ENCODE results near the gene C3AR1.
A peak's percentile ranks its signal among the peaks of the same experiment; 100 is the strongest.
"Not testable (repeated sequence)": the region's sequence is repeated elsewhere in the genome, so short reads cannot be mapped to it uniquely, and the experiment has no call there.

C3AR1 gene

DNA sequence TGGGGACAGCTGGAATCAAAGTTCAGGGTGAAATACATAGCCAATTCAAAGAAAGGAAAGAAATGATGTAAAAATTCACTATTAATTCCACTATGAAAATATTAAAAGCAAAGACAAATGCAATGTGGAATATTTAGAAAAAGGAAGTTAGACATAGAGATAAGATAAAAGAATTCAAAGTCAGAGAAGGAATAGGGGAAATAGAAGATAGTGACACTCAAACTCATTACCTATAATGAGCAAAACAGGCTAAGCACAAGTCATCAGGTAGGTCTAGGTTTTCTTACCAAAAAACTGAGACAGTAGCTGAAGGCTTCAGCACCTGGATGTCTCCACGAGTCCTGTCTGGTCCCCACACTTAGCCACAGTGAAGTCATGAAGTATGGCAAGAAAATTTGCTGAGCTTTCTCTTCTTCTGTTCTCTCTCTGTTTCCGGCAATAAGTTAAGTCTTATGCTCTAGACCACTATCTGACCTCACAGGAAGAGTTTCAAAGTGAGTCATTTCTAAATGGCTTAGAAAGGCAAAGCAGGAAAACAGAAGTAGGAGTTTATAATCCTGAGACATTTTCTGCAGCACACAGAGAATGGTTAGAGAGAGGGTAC, at the start of gene C3AR1:
TSS of gene C3AR1 (minus strand) at position 369 of the 604 bp plus-strand sequence. CDS start 6,174 bp downstream, outside the sequence.
- no peak within 1 kb of the TSS for H3K4me3 Mint-ChIP-seq
- peaks cover 5 to 16% of the 10 kb centered on the region in 2 donors for H3K4me1 Mint-ChIP-seq
- DNase-seq (no peak), ATAC-seq (replicated peaks) (peak; percentile 77 to 86)
- H3K27me3 Mint-ChIP-seq: no peaks in the 10 kb centered on the region
- H3K27ac Mint-ChIP-seq: no peak within 1 kb of the TSS
- no peaks in the 10 kb centered on the region for H3K9me3 Mint-ChIP-seq
- no peaks in the 10 kb centered on the region for H3K36me3 Mint-ChIP-seq

DNA sequence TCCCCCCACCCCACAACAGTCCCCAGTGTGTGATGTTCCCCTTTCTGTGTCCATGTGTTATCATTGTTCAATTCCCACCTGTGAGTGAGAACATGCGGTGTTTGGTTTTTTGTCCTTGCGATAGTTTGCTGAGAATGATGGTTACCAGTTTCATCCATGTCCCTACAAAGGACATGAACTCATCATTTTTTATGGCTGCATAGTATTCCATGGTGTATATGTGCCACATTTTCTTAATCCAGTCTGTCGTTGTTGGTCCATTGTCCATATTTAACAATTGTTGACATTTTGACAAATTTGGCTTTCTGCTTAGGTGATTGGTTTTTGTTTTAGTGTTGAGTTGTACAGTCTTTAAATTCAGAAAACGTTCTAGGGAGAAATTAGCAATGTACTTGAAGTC, 47.0 kb upstream of the C3AR1 start:
- not testable (repeated sequence) for H3K4me1 Mint-ChIP-seq; H3K27ac Mint-ChIP-seq; DNase-seq; ATAC-seq (replicated peaks); H3K9me3 Mint-ChIP-seq; H3K27me3 Mint-ChIP-seq; H3K4me3 Mint-ChIP-seq
- peaks cover 18 to 34% of the 10 kb centered on the region in 2 donors for H3K36me3 Mint-ChIP-seq

DNA sequence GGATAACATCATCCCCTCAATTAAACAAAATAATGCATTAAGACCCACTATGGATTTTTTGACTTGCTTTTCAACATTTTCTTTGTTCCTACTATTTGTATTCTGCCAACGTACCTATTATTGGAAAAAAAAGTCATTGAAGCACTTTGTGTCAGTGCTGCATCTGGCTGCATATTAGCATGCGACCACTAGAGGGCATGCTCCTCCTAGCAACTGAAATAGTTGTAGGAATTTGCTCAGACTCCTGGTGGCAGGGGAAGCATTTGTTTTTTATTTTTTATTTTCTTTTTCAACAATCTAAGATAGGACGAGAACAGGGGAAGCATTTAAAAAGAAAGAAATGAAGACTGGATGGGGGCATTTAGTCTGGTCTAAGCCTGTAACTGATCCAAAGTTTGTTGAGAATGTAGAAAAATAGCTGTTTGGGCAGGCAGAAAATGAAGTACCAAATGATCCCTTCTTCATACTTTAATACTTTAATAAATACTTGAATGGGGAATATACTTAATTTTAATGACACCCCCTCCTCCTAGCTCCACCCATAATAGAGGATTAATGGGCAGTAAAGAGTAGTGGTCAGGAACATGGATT, 42.7 kb upstream of the C3AR1 start:
- peaks cover 3 to 5% of the 10 kb centered on the region in 2 donors for H3K9me3 Mint-ChIP-seq
- peaks cover 0 to 6% of the 10 kb centered on the region in 2 donors for H3K4me1 Mint-ChIP-seq
- ATAC-seq (replicated peaks) (peak; percentile 67 to 78), DNase-seq (peak; percentile 58)
- peaks cover 33 to 55% of the 10 kb centered on the region in 2 donors for H3K36me3 Mint-ChIP-seq
- no peaks in the 10 kb centered on the region for H3K27me3 Mint-ChIP-seq
- no peak overlapping the region for H3K27ac Mint-ChIP-seq
- H3K4me3 Mint-ChIP-seq: no peak overlapping the region

DNA sequence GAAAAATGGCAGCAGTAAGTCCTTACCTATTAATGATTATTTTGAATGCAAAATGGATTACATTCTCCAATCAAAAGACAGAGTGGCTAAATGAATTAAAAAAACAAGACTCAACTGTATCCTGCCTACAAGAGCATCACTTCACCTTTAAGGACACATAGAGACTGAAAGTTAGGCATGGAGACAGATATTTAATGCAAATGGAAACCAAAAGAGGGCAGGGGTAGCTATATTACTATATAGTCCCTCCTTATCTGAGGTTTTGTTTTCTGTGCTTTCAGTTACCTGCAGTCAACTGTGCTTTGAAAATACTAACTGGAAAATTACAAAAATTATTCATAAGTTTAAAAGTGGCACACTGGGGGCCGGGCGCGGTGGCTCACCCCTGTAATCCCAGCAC, 33.1 kb upstream of the C3AR1 start:
- Mint-ChIP-seq H3K27ac (no peak overlapping the region), H3K27me3 (no peaks in the 10 kb centered on the region), H3K4me3 (no peak overlapping the region), H3K9me3 (no peaks in the 10 kb centered on the region), H3K4me1 (peaks cover 0 to 2% of the 10 kb centered on the region in 2 donors), H3K36me3 (peaks cover 35 to 49% of the 10 kb centered on the region in 2 donors)
- ATAC-seq (replicated peaks) (no peak), DNase-seq (no peak)

DNA sequence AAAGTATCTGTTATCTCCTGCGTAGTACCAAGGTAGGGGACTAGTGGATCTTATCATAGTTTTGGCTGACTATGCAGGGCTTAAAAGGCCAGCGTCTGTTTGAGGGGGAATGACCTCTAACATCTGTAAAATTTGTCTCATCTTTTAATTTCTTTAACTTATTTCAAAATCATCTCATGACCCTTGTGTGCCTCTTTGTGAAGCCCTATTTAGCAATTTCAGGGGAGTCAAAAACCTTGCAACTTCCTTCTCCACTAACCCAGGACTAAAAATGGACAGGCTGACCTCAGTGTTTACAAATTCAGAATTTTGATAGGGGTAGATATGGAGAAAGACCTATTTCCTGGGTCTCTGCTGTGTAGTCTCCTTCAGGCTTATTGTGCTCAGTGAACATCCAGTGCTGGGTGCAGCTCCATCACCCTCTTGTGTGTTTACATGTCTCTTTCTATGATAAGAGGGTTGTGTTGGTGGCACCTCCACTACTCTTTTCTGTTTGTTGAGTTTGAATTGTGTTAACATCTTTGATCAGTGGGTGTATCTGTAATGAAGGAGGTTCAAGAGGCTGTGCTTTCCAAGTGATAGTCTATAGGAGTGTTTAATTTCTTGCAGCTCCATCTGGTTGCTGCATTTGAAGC, 30.2 kb upstream of the C3AR1 start:
- DNase-seq: no peak
- Mint-ChIP-seq H3K4me1 (peaks cover 0 to 2% of the 10 kb centered on the region in 2 donors), H3K27me3 (no peaks in the 10 kb centered on the region), H3K27ac (no peak overlapping the region), H3K36me3 (peaks cover 51 to 69% of the 10 kb centered on the region in 2 donors), H3K9me3 (no peaks in the 10 kb centered on the region), H3K4me3 (no peak overlapping the region)
- no peak for ATAC-seq (replicated peaks)

DNA sequence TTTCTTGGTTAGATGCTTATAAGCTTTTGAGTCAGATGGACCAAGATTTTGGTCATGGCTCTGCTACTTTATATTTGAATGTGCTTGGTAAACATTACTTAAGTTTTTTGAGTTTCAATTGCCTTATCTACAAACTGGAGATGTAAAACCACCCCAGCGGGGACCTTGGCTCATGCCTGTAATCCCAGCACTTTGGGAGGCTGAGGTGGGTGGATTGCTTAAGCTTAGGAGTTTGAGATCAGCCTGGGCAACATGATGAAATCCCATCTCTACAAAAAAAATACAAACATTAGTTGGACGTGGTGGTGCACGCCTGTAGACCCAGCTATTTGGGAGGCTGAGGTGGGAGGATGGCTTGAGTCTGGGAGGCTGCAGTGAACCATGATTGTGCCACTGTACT, 27.1 kb upstream of the C3AR1 start:
- H3K27ac Mint-ChIP-seq: no peak overlapping the region
- no peaks in the 10 kb centered on the region for H3K27me3 Mint-ChIP-seq
- no peaks in the 10 kb centered on the region for H3K9me3 Mint-ChIP-seq
- H3K4me3 Mint-ChIP-seq: no peak overlapping the region
- DNase-seq (no peak), ATAC-seq (replicated peaks) (no peak)
- H3K36me3 Mint-ChIP-seq: peaks cover 46 to 70% of the 10 kb centered on the region in 2 donors
- H3K4me1 Mint-ChIP-seq: peaks cover 6 to 8% of the 10 kb centered on the region in 2 donors

DNA sequence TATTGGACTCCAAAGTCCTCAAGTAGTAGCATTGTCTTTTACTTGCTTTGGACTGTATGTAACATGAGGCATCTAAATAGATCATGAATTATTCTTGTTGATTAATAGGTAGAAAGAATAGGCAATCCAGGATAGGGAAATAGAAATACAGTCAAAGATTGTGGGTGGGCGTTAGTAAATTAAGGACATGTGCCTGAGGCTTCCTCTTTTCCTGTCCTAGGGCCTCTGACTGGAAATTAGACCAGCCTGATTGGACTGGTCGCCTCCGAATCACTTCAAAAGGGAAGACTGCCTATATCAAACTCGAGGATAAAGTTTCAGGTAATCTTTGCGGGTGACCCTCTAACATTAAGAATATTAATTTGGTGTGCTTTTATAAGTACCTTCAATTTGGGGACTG, 23.6 kb upstream of the C3AR1 start:
- Mint-ChIP-seq H3K27ac (no peak overlapping the region), H3K4me3 (no peak overlapping the region), H3K27me3 (no peaks in the 10 kb centered on the region), H3K9me3 (no peaks in the 10 kb centered on the region), H3K4me1 (peaks cover 12 to 27% of the 10 kb centered on the region in 2 donors), H3K36me3 (peaks cover 46 to 54% of the 10 kb centered on the region in 2 donors)
- DNase-seq (no peak), ATAC-seq (replicated peaks) (no peak)

DNA sequence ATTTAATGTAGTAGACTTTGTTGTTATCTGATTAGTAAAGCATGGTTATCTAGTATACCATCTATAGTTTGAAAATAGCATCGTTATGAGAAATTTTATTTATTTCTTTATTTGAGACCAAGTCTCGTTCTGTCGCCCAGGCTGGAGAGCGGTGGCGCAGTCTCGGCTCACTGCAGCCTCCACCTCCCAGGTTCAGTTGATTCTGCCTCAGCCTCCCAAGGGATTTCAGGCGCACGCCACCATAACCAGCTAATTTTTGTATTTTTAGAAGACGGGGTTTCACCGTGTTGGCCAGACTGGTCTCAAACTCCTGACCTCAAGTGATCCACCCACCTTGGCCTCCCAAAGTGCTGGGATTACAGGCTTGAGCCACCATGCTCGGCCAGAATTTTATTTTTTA, 23.1 kb upstream of the C3AR1 start:
- not testable (repeated sequence) for H3K4me3 Mint-ChIP-seq; H3K27me3 Mint-ChIP-seq; H3K27ac Mint-ChIP-seq; DNase-seq; H3K9me3 Mint-ChIP-seq; ATAC-seq (replicated peaks)
- Mint-ChIP-seq H3K4me1 (peaks cover 15 to 31% of the 10 kb centered on the region in 2 donors), H3K36me3 (peaks cover 44 to 56% of the 10 kb centered on the region in 2 donors)

DNA sequence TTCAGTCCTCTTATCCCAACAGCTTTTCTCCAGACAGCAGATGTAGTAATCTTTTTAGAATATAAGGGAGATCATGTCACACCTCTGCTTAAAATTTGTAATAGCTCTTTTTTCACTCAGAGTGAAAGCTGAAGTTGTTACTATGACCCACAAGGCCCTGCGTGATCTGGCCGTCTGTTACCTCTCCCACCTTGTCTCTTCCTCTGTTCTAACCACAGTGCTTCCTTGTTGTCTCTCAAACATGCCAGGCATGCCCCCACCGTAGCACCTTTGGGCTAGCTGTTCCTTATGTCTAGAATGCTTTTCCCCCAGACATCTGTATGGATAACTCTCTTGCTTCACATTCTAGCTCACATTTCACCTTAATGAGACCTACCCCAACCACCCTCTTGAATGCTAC, 22.4 kb upstream of the C3AR1 start:
- H3K36me3 Mint-ChIP-seq: peaks cover 46 to 61% of the 10 kb centered on the region in 2 donors
- no peaks in the 10 kb centered on the region for H3K9me3 Mint-ChIP-seq
- peaks cover 20 to 38% of the 10 kb centered on the region in 2 donors for H3K4me1 Mint-ChIP-seq
- DNase-seq (no peak), ATAC-seq (replicated peaks) (peak; percentile 73 to 83)
- H3K27ac Mint-ChIP-seq: peak overlapping the region; percentile 86
- H3K27me3 Mint-ChIP-seq: no peaks in the 10 kb centered on the region
- H3K4me3 Mint-ChIP-seq: peak overlapping the region; percentile 24 to 26

DNA sequence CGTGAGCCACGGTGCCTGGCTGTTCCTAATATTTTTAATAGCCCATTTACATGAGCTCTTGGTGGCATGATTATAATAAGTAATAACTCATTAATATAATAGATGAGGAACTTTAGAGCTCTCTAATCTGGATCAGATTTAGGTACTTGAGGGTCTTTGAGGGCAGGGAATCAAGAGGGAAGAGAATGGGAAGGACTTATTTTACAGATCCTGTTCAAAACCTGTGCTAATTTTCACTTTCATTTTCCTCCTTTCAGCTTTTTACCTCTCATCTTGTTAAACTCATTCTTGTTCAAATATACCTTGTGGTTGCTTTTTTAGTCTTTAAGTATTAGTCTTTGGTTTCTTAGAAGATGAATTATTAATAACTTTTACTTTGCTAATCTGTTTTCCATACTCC, 21.5 kb upstream of the C3AR1 start:
- Mint-ChIP-seq H3K27me3 (no peaks in the 10 kb centered on the region), H3K9me3 (no peaks in the 10 kb centered on the region), H3K4me1 (peaks cover 23 to 47% of the 10 kb centered on the region in 2 donors), H3K27ac (peak overlapping the region; percentile 1), H3K36me3 (peaks cover 37 to 53% of the 10 kb centered on the region in 2 donors), H3K4me3 (no peak overlapping the region)
- DNase-seq (no peak), ATAC-seq (replicated peaks) (no peak)

DNA sequence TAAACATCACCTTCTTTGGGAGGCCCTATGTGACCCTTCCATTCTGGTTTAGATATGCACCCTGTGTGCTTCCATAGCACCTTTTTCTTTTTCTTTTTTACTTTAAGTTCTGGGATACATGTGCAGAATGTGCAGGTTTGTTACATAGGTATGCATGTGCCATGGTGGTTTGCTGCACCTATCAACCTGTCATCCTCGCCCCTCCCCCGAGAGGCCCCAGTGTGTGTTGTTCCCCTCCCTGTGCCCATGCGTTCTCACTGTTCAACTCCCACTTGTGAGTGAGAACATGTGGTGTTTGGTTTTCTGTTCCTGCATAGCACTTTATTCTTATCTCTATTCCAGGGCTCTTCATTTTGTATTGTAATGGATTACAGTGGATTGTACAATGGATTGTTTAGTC, 18.2 kb upstream of the C3AR1 start:
- peak overlapping the region; percentile 56 for H3K27ac Mint-ChIP-seq
- not testable (repeated sequence) for ATAC-seq (replicated peaks)

DNA sequence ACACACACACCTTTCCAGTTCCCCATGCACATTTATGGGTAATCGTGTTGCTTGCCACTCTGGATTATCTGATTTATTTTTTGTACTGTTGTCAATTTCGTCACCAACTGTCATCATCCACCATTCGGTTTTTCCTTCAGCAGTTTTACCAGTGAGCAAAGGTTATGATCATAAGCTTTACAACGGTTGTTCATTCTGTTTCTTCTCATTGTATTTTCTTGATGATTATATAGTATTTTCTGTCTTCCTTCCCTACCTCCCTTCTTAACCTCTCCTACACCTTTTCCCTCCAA, 16.6 kb upstream of the C3AR1 start:
- Mint-ChIP-seq H3K27ac (peak overlapping the region; percentile 97), H3K36me3 (peaks cover 17 to 22% of the 10 kb centered on the region in 2 donors), H3K4me1 (peaks cover 29 to 49% of the 10 kb centered on the region in 2 donors), H3K27me3 (no peaks in the 10 kb centered on the region), H3K4me3 (peak overlapping the region; percentile 92 to 99), H3K9me3 (no peaks in the 10 kb centered on the region)
- no peak for ATAC-seq (replicated peaks)
- DNase-seq: no peak

More for the DNA sequence above, 18.2 kb upstream of the C3AR1 start:
- not testable (repeated sequence) for H3K27me3 Mint-ChIP-seq, H3K9me3 Mint-ChIP-seq, DNase-seq
- Mint-ChIP-seq H3K36me3 (peaks cover 22 to 29% of the 10 kb centered on the region in 2 donors), H3K4me3 (peak overlapping the region; percentile 33 to 68), H3K4me1 (peaks cover 34 to 58% of the 10 kb centered on the region in 2 donors)

DNA sequence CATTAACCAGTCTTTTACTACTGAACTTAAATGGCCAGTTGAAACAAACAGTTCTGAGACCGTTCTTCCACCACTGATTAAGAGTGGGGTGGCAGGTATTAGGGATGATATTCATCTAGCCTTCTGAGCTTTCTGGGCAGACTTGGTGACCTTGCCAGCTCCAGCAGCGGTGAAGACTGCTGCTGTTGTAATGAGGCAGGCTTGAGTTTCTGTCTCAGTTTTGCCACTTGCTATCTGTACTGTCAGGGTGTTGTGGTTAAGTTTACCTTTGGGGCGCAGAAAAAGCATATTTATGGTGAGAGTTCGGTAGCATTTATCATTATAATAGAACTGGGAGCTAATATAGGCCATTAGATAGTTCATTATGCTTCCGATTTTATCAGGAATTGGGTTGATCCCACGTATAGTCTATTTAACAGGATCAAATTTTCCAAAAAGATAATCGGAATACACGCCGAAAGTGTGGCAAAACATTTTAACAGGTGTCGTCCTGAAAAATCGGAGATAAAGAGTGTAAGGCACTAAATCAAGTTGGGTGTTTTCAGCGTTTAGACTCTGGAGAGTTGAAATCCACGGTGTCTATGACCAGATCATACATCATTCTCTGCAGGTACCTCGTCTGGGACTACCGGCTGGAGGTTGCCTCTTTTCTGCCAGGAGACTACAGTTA, 15.2 kb upstream of the C3AR1 start:
- peak overlapping the region; percentile 97 for H3K27ac Mint-ChIP-seq
- peak overlapping the region; percentile 92 to 99 for H3K4me3 Mint-ChIP-seq
- ATAC-seq (replicated peaks): peak; percentile 12 to 22
- H3K36me3 Mint-ChIP-seq: peaks cover 13 to 18% of the 10 kb centered on the region in 2 donors
- DNase-seq: no peak
- H3K9me3 Mint-ChIP-seq: no peaks in the 10 kb centered on the region
- H3K4me1 Mint-ChIP-seq: peaks cover 29 to 46% of the 10 kb centered on the region in 2 donors
- H3K27me3 Mint-ChIP-seq: no peaks in the 10 kb centered on the region

DNA sequence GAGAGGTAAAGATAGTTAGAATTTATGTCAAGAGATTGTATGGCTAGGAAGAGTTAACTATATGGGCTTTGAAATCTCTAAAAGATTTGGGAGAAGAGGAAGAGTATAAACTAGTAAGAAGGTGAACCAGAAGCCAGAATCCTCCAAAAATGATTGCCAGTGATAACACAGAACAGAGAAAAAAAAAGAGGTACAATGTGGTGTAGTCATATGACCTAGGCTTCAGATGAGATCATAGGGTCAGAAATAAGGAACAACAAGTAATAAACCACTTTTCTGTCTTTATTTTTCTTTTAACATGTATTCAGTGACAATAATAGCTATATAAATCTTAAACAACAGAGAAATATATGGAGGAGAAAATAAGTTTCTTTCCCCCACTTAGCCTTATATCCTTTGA, 14.0 kb upstream of the C3AR1 start:
- no peaks in the 10 kb centered on the region for H3K27me3 Mint-ChIP-seq
- peaks cover 2 to 15% of the 10 kb centered on the region in 2 donors for H3K36me3 Mint-ChIP-seq
- peak overlapping the region; percentile 84 for H3K27ac Mint-ChIP-seq
- DNase-seq (no peak), ATAC-seq (replicated peaks) (no peak)
- H3K4me1 Mint-ChIP-seq: peaks cover 26 to 39% of the 10 kb centered on the region in 2 donors
- H3K9me3 Mint-ChIP-seq: no peaks in the 10 kb centered on the region
- H3K4me3 Mint-ChIP-seq: peak overlapping the region; percentile 9 to 30

All from stimulated activated naive B cell treated with anti-CD40 and anti-IgM and Interleukin-4, amounts not matched to agents 10 μg/mL and 1 μg/mL and 100 μg/mL, for 72 hours (primary cell).